MCF 10A (cell line): Measurements from ENCODE around the gene PTPRH. TPM values are rescaled to one million over a fixed set of nuclear protein-coding genes. Genes with fewer than 3 reads are reported as not detected.

Experiments
- BruUV-seq: library from RNA; stranded (reverse); fragments of 400-500 nt; replicated peaks from 2 replicates; lab custom pipeline; 2021; lab: Mats Ljungman, UMichigan
- CTCF ChIA-PET: fragments of 300-600 bp; sonication (Branson Sonifier 250); formaldehyde crosslinking; extraction: SDS; loops from one replicate; lab custom pipeline; 2021; ENCODE audit warnings: antibody characterized with exemption, inconsistent platforms; lab: Yijun Ruan, JAX
- POLR2A ChIA-PET: fragments of 300-600, 350-650 bp; sonication (Branson Sonifier 250); formaldehyde crosslinking; extraction: SDS; loops from one replicate; lab custom pipeline; 2020; ENCODE audit warnings: antibody characterized with exemption, inconsistent platforms; lab: Yijun Ruan, JAX
- DNase-seq: peaks from one replicate; pipeline ENCODE4 v3.0.0-alpha.2; 2018; ENCODE audit not compliant: unreplicated experiment
- H3K27ac Mint-ChIP-seq: one replicate; pipeline ENCODE4 v1.8.0; 2022; ENCODE audit warnings: mild to moderate bottlenecking, low read depth, mixed read lengths; ENCODE audit not compliant: unreplicated experiment
- H3K27me3 Mint-ChIP-seq: one replicate; pipeline ENCODE4 v1.8.0; 2022; ENCODE audit warnings: mixed read lengths; ENCODE audit not compliant: insufficient read depth, unreplicated experiment
- H3K36me3 Mint-ChIP-seq: one replicate; pipeline ENCODE4 v1.8.0; 2022; ENCODE audit warnings: mild to moderate bottlenecking, moderate library complexity, mixed read lengths; ENCODE audit not compliant: insufficient read depth, unreplicated experiment
- H3K4me1 Mint-ChIP-seq: one replicate; pipeline ENCODE4 v1.8.0; 2022; ENCODE audit warnings: mixed read lengths; ENCODE audit not compliant: insufficient read depth, unreplicated experiment
- H3K4me3 Mint-ChIP-seq: one replicate; pipeline ENCODE4 v1.8.0; 2022; ENCODE audit warnings: mild to moderate bottlenecking, moderate library complexity, mixed read lengths; ENCODE audit not compliant: unreplicated experiment
- H3K9me3 Mint-ChIP-seq: one replicate; pipeline ENCODE4 v1.8.0; 2022; ENCODE audit warnings: mixed read lengths; ENCODE audit not compliant: unreplicated experiment
- CTCF ChIP-seq: fragments of 200-600 bp; IDR thresholded peaks from one replicate; pipeline ENCODE4 v1.8.0; 2022; ENCODE audit warnings: antibody characterized with exemption, mild to moderate bottlenecking; ENCODE audit not compliant: unreplicated experiment
- intact Hi-C: fragments of 100-400 bp; cut with micrococcal nuclease; formaldehyde crosslinking; loops from 2 replicates; pipeline ENCODE4 v1.14.1; 2022
- total RNA-seq: library from RNA; stranded (reverse); gene quantifications from 2 replicates; pipeline ENCODE4 v1.2.3, GENCODE V29; 2022

Gene PTPRH
- total RNA-seq, 1 experiment from 2014 or later = 0.56 TPM

GRCh38 chr19:55199620-55200204 lies 9.6 kb downstream of the PTPRH start:
- no peak for TF ChIP-seq CTCF
- DNase-seq = no peak
- CTCF ChIA-PET = no interaction called here
- no peaks in the 10 kb centered on the region for H3K27me3 Mint-ChIP-seq
- POLR2A ChIA-PET = interaction anchor here (1.5 to 2.5 kb wide), 3 partner anchors 7 to 15 kb away, joined by 12 to 16 read pairs (median 13); no protein-coding TSS in a partner anchor
- H3K4me3 Mint-ChIP-seq = no peak overlapping the region
- H3K27ac Mint-ChIP-seq = no peak overlapping the region
- H3K9me3 Mint-ChIP-seq = no peaks in the 10 kb centered on the region
- intact Hi-C loops = no loop called here
- BruUV-seq = no TSS peak
- no peaks in the 10 kb centered on the region for H3K4me1 Mint-ChIP-seq
- H3K36me3 Mint-ChIP-seq = no peaks in the 10 kb centered on the region

- intact Hi-C loops = no loop called here
- no peak for DNase-seq
- no peaks in the 10 kb centered on the region for H3K27me3 Mint-ChIP-seq
Observed at GRCh38 chr19:55198651-55199050, 10.7 kb downstream of the PTPRH start.

GRCh38 chr19:55197528-55197927 lies 11.8 kb downstream of the PTPRH start:
- POLR2A ChIA-PET = interaction anchor here (0.9 to 2.5 kb wide), 2 partner anchors 9 to 62 kb away, joined by 5 to 12 read pairs; partner anchors contain the start of gene PPP6R1
- CTCF ChIA-PET = interaction anchor here (0.6 to 1.2 kb wide), 3 partner anchors 30 to 38 kb away, joined by 3 to 5 read pairs (median 3); no protein-coding TSS in a partner anchor
- no peak overlapping the region for H3K27ac Mint-ChIP-seq
- DNase-seq = no peak
- intact Hi-C loops = no loop called here
- no peak for TF ChIP-seq CTCF
- no peak overlapping the region for H3K4me3 Mint-ChIP-seq
- H3K4me1 Mint-ChIP-seq = no peaks in the 10 kb centered on the region
- no peaks in the 10 kb centered on the region for H3K36me3 Mint-ChIP-seq
- no TSS peak for BruUV-seq
- H3K9me3 Mint-ChIP-seq = no peaks in the 10 kb centered on the region
- H3K27me3 Mint-ChIP-seq = no peaks in the 10 kb centered on the region

More at GRCh38 chr19:55198651-55199050, 10.7 kb downstream of the PTPRH start:
- ChIA-PET CTCF (interaction anchor here (1.2 to 1.3 kb wide), 2 partner anchors 11 to 39 kb away, joined by 3 read pairs; partner anchors contain the start of gene PTPRH), POLR2A (interaction anchor here (0.6 to 2.5 kb wide), 5 partner anchors 8 to 61 kb away, joined by 5 to 16 read pairs (median 12); partner anchors contain the start of gene PPP6R1)
- Mint-ChIP-seq H3K4me1 (no peaks in the 10 kb centered on the region), H3K4me3 (no peak overlapping the region), H3K36me3 (no peaks in the 10 kb centered on the region), H3K27ac (no peak overlapping the region), H3K9me3 (no peaks in the 10 kb centered on the region)
- no TSS peak for BruUV-seq
- TF ChIP-seq CTCF = no peak

GRCh38 chr19:55196803-55197202 lies 12.5 kb downstream of the PTPRH start:
- intact Hi-C loops = no loop called here
- Mint-ChIP-seq H3K9me3 (no peaks in the 10 kb centered on the region), H3K27me3 (no peaks in the 10 kb centered on the region), H3K36me3 (no peaks in the 10 kb centered on the region), H3K4me3 (no peak overlapping the region), H3K4me1 (no peaks in the 10 kb centered on the region), H3K27ac (no peak overlapping the region)
- ChIA-PET POLR2A (interaction anchor here (0.9 kb wide), 1 partner anchor 62 kb away, joined by 5 read pairs; the partner anchor contains the start of gene PPP6R1), CTCF (no interaction called here)
- no TSS peak for BruUV-seq
- no peak for DNase-seq
- no peak for TF ChIP-seq CTCF
